AG04449 (cell line): ENCODE data around the gene CDR2.

Experiments
- CTCF ChIA-PET: fragments of 350-600 bp; formaldehyde crosslinking; extraction: SDS; loops from one replicate; lab custom pipeline; 2021; ENCODE audit warnings: antibody characterized with exemption; lab: Yijun Ruan, JAX
- POLR2A ChIA-PET: fragments of 400-600, 350-600 bp; formaldehyde crosslinking; extraction: SDS; loops from one replicate; lab custom pipeline; 2020; ENCODE audit warnings: antibody characterized with exemption, inconsistent platforms; lab: Yijun Ruan, JAX
- DNase-seq: peaks from one replicate; pipeline ENCODE4 v3.0.0-alpha.2; 2010; ENCODE audit warnings: low read depth, low spot score
- H3K4me3 ChIP-seq: 2 replicates; pipeline ENCODE4 v1.5.1; 2011; ENCODE audit warnings: low read depth, mild to moderate bottlenecking, control low read depth, low read length
- TF ChIP-seq, protein P1 (sequence below): IDR thresholded peaks from one replicate; pipeline ENCODE4 v1.5.1; 2011; ENCODE audit warnings: mild to moderate bottlenecking, moderate library complexity, low read length, control low read depth, inconsistent platforms; ENCODE audit not compliant: insufficient read depth; ENCODE audit errors: missing control alignments

Gene CDR2

GRCh38 chr16:22357635-22357971 lies 16.8 kb downstream of the CDR2 start:
- no peak for DNase-seq
- no peak overlapping the region for H3K4me3 ChIP-seq
- ChIA-PET POLR2A (no interaction called here), CTCF (no interaction called here)
- TF ChIP-seq, protein P1, sequence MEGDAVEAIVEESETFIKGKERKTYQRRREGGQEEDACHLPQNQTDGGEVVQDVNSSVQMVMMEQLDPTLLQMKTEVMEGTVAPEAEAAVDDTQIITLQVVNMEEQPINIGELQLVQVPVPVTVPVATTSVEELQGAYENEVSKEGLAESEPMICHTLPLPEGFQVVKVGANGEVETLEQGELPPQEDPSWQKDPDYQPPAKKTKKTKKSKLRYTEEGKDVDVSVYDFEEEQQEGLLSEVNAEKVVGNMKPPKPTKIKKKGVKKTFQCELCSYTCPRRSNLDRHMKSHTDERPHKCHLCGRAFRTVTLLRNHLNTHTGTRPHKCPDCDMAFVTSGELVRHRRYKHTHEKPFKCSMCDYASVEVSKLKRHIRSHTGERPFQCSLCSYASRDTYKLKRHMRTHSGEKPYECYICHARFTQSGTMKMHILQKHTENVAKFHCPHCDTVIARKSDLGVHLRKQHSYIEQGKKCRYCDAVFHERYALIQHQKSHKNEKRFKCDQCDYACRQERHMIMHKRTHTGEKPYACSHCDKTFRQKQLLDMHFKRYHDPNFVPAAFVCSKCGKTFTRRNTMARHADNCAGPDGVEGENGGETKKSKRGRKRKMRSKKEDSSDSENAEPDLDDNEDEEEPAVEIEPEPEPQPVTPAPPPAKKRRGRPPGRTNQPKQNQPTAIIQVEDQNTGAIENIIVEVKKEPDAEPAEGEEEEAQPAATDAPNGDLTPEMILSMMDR, result no peak

DNA sequence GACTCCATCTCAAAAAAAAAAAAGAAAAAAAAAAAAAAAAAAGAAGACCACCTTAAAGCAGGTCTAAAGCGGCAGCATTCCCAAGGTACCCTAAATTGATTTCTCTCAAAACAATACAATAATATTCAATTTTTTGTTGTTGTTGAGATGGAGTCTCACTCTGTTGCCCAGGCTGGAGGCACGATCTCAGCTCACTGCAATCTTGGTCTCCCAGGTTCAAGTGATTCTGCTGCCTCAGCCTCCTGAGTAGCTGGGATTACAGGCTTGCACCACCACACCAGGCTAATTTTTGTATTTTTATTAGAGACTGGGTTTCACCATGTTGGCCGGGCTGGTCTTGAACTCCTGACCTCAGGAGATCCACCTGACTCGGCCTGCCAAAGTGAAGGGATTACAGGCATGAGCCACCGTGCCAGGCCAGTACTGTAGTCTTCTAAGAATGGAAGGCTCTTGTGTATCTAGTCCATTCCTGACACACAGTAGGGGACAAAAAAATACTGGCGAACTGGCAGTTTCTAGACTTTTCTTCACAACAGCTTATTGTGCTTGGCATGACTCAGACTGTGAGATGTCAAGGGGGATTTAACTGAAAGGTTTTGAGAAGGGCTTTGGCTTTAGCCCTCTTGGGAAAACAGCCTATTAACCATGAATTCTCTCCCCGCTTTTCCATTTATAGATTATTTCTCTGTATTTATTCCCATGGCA lies 17.3 kb downstream of the CDR2 start:
- no peak for DNase-seq
- POLR2A ChIA-PET, result no interaction called here
- TF ChIP-seq, protein P1, result no peak
- H3K4me3 ChIP-seq, result no peak overlapping the region
- CTCF ChIA-PET, result no interaction called here

DNA sequence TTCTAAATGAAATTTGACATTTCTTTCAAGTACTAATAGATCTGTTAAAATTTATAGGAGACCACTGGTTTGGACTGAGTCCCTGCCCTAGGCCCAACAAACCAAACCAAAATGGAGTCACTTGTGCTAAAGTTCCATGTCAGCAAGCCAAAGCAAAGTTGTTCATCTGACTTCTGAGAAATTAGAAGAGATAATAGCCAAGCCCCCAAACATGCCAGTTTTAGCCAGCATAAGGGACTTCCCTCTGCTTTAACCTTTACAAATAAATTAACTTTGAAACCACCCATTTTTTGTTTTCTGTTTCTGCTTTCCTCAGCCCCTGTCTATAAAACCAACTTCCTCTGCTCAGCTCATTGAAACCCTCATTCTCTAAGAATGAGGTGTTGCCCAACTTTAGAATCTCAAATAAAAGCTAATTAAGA lies 18.9 kb downstream of the CDR2 start:
- CTCF ChIA-PET, result interaction anchor here (0.7 kb wide), 1 partner anchor 10 kb away, joined by 3 read pairs; no protein-coding TSS in a partner anchor
- POLR2A ChIA-PET, result interaction anchor here (0.7 kb wide), 1 partner anchor 165 kb away, joined by 3 read pairs; no protein-coding TSS in a partner anchor
- no peak for DNase-seq
- TF ChIP-seq, protein P1, result no peak
- no peak overlapping the region for H3K4me3 ChIP-seq

DNA sequence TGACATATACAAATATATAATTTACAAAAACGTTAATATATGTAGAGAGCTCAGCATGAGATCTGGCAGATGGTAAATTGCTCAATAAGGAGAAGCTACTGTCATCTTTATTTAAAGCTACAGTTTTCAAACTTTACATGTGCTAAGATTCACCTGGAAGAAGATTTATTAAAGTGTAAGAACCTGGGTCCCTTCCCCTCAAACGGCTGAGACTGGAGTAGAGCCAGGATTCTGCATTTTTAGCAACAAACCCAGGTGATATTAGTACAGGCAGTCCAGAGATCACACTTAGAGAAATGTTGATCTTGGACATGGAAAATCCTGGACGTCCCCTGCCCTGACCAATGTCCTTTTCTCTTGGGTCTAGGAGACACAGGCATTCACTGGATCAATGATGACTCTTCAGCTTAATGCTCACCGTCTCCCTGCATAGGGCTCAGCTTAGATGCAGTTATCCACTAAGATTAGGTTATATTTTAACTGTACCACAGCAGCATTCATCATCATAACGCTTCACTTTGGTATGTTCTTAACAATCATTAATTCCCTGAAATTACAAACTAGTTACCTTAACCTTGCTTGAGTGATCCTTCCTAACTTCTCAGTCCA lies 20.4 kb downstream of the CDR2 start:
- no peak for DNase-seq
- ChIA-PET POLR2A (interaction anchor here (0.6 to 1.0 kb wide), 3 partner anchors 18 to 43 kb away, joined by 3 to 5 read pairs (median 4); partner anchors contain the start of gene CDR2), CTCF (interaction anchor here (1.5 to 1.6 kb wide), 2 partner anchors 11 to 17 kb away, joined by 4 to 6 read pairs; no protein-coding TSS in a partner anchor)
- TF ChIP-seq, protein P1, result no peak
- no peak overlapping the region for H3K4me3 ChIP-seq

GRCh38 chr16:22353191-22353919 lies 21.1 kb downstream of the CDR2 start:
- ChIA-PET POLR2A (interaction anchor here (0.6 to 1.0 kb wide), 4 partner anchors 18 to 44 kb away, joined by 3 to 5 read pairs (median 4); partner anchors contain the start of gene CDR2), CTCF (interaction anchor here (1.5 to 1.6 kb wide), 3 partner anchors 11 to 30 kb away, joined by 4 to 6 read pairs (median 5); no protein-coding TSS in a partner anchor)
- H3K4me3 ChIP-seq, result no peak overlapping the region
- peak; percentile 67 for DNase-seq
- TF ChIP-seq, protein P1, result no peak
